Measurements from ENCODE around the gene DAP.
"Not testable (repeated sequence)": the region's sequence is repeated elsewhere in the genome, so short reads cannot be mapped to it uniquely, and the experiment has no call there.

The DAP gene

DNA sequence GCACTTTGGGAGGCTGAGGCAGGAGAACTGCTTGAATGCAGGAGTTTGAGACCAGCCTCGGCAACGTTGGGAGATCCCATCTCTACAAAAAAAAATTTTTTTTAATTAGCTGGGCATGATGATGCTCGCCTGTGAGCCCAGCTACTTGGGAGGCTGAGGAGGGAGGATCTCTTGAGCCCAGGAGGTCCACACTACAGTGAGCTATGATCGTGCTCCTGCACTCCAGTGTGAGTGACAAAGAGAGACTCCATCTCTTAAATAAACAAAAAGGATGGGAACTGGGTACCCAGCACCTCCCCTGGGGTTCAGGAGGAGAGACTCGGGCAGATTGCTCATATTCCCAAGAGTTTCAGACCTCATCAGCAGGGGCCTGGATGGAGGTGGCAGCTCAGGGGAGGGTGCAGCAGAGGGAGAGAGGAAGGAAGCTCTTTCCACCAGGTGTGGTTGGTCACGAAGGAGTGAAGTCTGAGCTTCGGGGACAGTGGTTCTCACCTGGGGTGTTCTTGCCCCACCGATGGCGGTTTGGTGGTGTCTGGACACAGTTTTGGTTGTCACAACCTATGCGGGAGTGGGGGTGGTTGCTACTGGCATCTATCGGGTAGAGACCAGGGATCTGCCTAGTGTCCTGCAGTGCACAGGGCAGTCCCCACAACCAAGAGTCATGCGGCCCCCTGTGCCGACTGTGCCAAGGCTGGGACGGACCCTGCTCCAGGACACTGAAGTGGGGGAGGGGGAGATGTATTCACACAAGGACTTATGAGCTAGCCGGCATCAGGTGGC is 124.5 kb downstream of the DAP start:
- peaks cover 0 to 6% (median 0%) of the 10 kb centered on the region in 5 donors for H3K27me3 ChIP-seq (ENCODE audit: control insufficient read depth in 5 of 5, insufficient read depth in 4 of 5, low read length in 5 of 5)
- peaks cover 0 to 8% (median 0%) of the 10 kb centered on the region in 5 donors for H3K36me3 ChIP-seq (ENCODE audit: control insufficient read depth in 5 of 5, insufficient read depth in 5 of 5, low read length in 5 of 5)
- no peaks in the 10 kb centered on the region for H3K9me3 ChIP-seq (ENCODE audit: control insufficient read depth in 5 of 5, low read length in 5 of 5)
- H3K9ac ChIP-seq (ENCODE audit: low read length in 5 of 5) = no peak overlapping the region
- H3K4me3 ChIP-seq (ENCODE audit: low read depth in 1 of 5, low read length in 5 of 5) = no peak overlapping the region
- H3K27ac ChIP-seq (ENCODE audit: low read depth, low read length) = no peak overlapping the region
- H3K4me1 ChIP-seq (ENCODE audit: control insufficient read depth in 5 of 5, insufficient read depth in 5 of 5, low read length in 5 of 5) = peaks cover 0 to 18% (median 0%) of the 10 kb centered on the region in 5 donors

DNA sequence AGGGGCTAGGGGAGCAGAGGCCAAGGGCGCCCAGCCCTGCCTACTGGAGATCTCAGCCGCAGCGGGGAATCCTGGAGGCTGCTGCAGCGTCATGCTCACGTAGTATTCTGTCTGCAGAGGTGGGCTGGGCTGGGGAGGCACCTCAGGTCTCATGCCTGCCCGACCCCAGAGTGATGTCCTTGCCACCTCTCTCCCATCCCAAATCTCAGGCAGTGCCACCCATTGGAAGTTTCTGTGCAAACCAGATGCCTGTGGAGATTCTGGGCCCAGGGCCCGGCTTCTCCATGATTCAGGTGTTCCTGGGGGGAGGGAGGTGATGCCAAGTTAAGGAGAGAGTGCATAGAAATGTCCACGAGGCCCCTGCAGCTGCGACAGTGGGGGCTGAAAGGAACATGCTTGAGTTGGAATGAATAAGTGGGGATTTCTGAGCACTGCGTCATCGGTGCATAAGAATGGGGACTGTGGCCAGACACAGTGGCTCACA is 125.1 kb downstream of the DAP start:
- H3K27ac ChIP-seq (ENCODE audit: low read depth, low read length) = no peak overlapping the region
- peaks cover 0 to 8% (median 0%) of the 10 kb centered on the region in 5 donors for H3K36me3 ChIP-seq (ENCODE audit: control insufficient read depth in 5 of 5, insufficient read depth in 5 of 5, low read length in 5 of 5)
- no peak overlapping the region for H3K9ac ChIP-seq (ENCODE audit: low read length in 5 of 5)
- H3K27me3 ChIP-seq (ENCODE audit: control insufficient read depth in 5 of 5, insufficient read depth in 4 of 5, low read length in 5 of 5) = peaks cover 0 to 7% (median 0%) of the 10 kb centered on the region in 5 donors
- H3K4me1 ChIP-seq (ENCODE audit: control insufficient read depth in 5 of 5, insufficient read depth in 5 of 5, low read length in 5 of 5) = peaks cover 0 to 24% (median 4%) of the 10 kb centered on the region in 5 donors
- H3K4me3 ChIP-seq (ENCODE audit: low read depth in 1 of 5, low read length in 5 of 5) = no peak overlapping the region
- no peaks in the 10 kb centered on the region for H3K9me3 ChIP-seq (ENCODE audit: control insufficient read depth in 5 of 5, low read length in 5 of 5)

- H3K36me3 ChIP-seq (ENCODE audit: control insufficient read depth in 5 of 5, insufficient read depth in 5 of 5, low read length in 5 of 5) = peaks cover 0 to 8% (median 0%) of the 10 kb centered on the region in 5 donors
- H3K27ac ChIP-seq (ENCODE audit: low read depth, low read length) = no peak overlapping the region
- H3K4me3 ChIP-seq (ENCODE audit: low read depth in 1 of 5, low read length in 5 of 5) = no peak overlapping the region
Observed at GRCh38 chr5:10635257-10635866, 125.7 kb downstream of the DAP start.

GRCh38 chr5:10634562-10634961 is 126.5 kb downstream of the DAP start:
- H3K4me3 ChIP-seq (ENCODE audit: low read depth in 1 of 5, low read length in 5 of 5) = no peak overlapping the region
- H3K9ac ChIP-seq (ENCODE audit: low read length in 5 of 5) = no peak overlapping the region
- peaks cover 0 to 24% (median 4%) of the 10 kb centered on the region in 5 donors for H3K4me1 ChIP-seq (ENCODE audit: control insufficient read depth in 5 of 5, insufficient read depth in 5 of 5, low read length in 5 of 5)
- no peaks in the 10 kb centered on the region for H3K9me3 ChIP-seq (ENCODE audit: control insufficient read depth in 5 of 5, low read length in 5 of 5)
- H3K27ac ChIP-seq (ENCODE audit: low read depth, low read length) = no peak overlapping the region
- H3K36me3 ChIP-seq (ENCODE audit: control insufficient read depth in 5 of 5, insufficient read depth in 5 of 5, low read length in 5 of 5) = peaks cover 0 to 8% (median 0%) of the 10 kb centered on the region in 5 donors
- peaks cover 0 to 7% (median 0%) of the 10 kb centered on the region in 5 donors for H3K27me3 ChIP-seq (ENCODE audit: control insufficient read depth in 5 of 5, insufficient read depth in 4 of 5, low read length in 5 of 5)

More at GRCh38 chr5:10635257-10635866, 125.7 kb downstream of the DAP start:
- Histone ChIP-seq H3K4me1 (ENCODE audit: control insufficient read depth in 5 of 5, insufficient read depth in 5 of 5, low read length in 5 of 5) (peaks cover 0 to 24% (median 4%) of the 10 kb centered on the region in 5 donors), H3K9ac (ENCODE audit: low read length in 5 of 5) (no peak overlapping the region), H3K27me3 (ENCODE audit: control insufficient read depth in 5 of 5, insufficient read depth in 4 of 5, low read length in 5 of 5) (peaks cover 0 to 7% (median 0%) of the 10 kb centered on the region in 5 donors), H3K9me3 (ENCODE audit: control insufficient read depth in 5 of 5, low read length in 5 of 5) (no peaks in the 10 kb centered on the region)

DNA sequence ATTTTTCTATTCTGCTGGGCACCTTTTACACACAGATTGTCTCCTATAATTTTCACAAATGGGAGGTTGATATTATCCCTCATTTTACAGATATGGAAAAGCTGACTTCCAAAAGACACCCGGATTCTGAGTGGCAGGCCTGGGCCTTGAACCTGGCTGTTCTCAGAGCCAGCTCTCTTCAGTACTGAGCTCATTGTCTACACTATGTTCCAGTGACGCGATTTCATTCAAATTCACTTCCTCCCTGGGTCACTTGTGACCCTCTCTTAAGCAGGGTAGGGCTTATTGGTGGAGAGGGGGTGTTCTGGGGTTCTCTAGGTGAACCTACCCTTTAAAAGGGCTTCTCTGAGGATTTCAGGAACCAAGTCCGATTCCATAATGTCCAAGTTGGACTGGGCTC is 127.0 kb downstream of the DAP start:
- peaks cover 0 to 8% (median 0%) of the 10 kb centered on the region in 5 donors for H3K36me3 ChIP-seq (ENCODE audit: control insufficient read depth in 5 of 5, insufficient read depth in 5 of 5, low read length in 5 of 5)
- no peaks in the 10 kb centered on the region for H3K9me3 ChIP-seq (ENCODE audit: control insufficient read depth in 5 of 5, low read length in 5 of 5)
- no peak overlapping the region for H3K9ac ChIP-seq (ENCODE audit: low read length in 5 of 5)
- H3K27ac ChIP-seq (ENCODE audit: low read depth, low read length) = no peak overlapping the region
- H3K4me3 ChIP-seq (ENCODE audit: low read depth in 1 of 5, low read length in 5 of 5) = no peak overlapping the region
- H3K4me1 ChIP-seq (ENCODE audit: control insufficient read depth in 5 of 5, insufficient read depth in 5 of 5, low read length in 5 of 5) = peaks cover 0 to 24% (median 4%) of the 10 kb centered on the region in 5 donors
- peaks cover 0 to 7% (median 0%) of the 10 kb centered on the region in 5 donors for H3K27me3 ChIP-seq (ENCODE audit: control insufficient read depth in 5 of 5, insufficient read depth in 4 of 5, low read length in 5 of 5)

- Histone ChIP-seq H3K27ac (ENCODE audit: low read depth, low read length) (no peak overlapping the region), H3K4me3 (ENCODE audit: low read depth in 1 of 5, low read length in 5 of 5) (no peak overlapping the region), H3K9me3 (ENCODE audit: control insufficient read depth in 5 of 5, low read length in 5 of 5) (no peaks in the 10 kb centered on the region), H3K9ac (ENCODE audit: low read length in 5 of 5) (no peak overlapping the region), H3K36me3 (ENCODE audit: control insufficient read depth in 5 of 5, insufficient read depth in 5 of 5, low read length in 5 of 5) (peaks cover 0 to 7% (median 0%) of the 10 kb centered on the region in 5 donors), H3K27me3 (ENCODE audit: control insufficient read depth in 5 of 5, insufficient read depth in 4 of 5, low read length in 5 of 5) (peaks cover 0 to 9% (median 0%) of the 10 kb centered on the region in 5 donors), H3K4me1 (ENCODE audit: control insufficient read depth in 5 of 5, insufficient read depth in 5 of 5, low read length in 5 of 5) (peaks cover 0 to 24% (median 4%) of the 10 kb centered on the region in 5 donors)
Observed at GRCh38 chr5:10633271-10634049, 127.6 kb downstream of the DAP start.

DNA sequence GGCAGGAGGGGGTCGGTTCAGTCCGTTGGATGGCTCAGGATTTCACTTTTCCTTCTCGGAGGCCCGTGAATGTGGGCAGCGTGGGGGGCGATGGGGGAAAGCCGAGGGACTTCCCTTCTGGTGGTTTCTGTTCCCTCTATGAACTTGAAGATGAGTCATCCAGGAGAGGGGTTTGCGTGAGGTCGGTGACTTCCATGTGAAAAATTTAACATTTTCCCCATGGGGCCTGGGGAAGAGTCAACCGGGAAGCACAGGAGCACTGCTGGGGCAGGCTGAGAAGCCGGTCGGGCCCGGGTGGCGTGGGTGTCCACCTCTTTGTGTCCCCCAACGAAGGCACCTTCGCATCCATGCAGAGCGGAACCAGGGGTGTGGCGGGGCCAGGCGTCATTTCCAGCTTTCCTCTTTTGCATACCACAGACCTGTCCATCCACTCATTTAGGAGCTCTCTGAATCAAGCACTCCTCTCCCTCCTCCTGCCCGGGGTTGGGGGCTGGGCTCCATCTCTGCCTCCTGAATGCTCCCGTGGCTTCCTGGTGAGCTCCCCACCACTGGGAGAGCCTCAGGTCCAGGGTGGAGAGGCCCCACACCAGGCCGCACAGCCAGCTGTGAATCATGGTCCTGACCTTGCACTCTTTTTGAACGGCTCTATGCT is 128.8 kb downstream of the DAP start:
- Histone ChIP-seq H3K4me3 (ENCODE audit: low read depth in 1 of 5, low read length in 5 of 5) (peak overlapping the region in 3 of 5 donors; percentile 8 to 29 (median 21)), H3K27ac (ENCODE audit: low read depth, low read length) (no peak overlapping the region), H3K4me1 (ENCODE audit: control insufficient read depth in 5 of 5, insufficient read depth in 5 of 5, low read length in 5 of 5) (peaks cover 0 to 31% (median 11%) of the 10 kb centered on the region in 5 donors), H3K9ac (ENCODE audit: low read length in 5 of 5) (no peak overlapping the region), H3K9me3 (ENCODE audit: control insufficient read depth in 5 of 5, low read length in 5 of 5) (no peaks in the 10 kb centered on the region), H3K36me3 (ENCODE audit: control insufficient read depth in 5 of 5, insufficient read depth in 5 of 5, low read length in 5 of 5) (no peaks in the 10 kb centered on the region), H3K27me3 (ENCODE audit: control insufficient read depth in 5 of 5, insufficient read depth in 4 of 5, low read length in 5 of 5) (peaks cover 0 to 9% (median 0%) of the 10 kb centered on the region in 5 donors)

DNA sequence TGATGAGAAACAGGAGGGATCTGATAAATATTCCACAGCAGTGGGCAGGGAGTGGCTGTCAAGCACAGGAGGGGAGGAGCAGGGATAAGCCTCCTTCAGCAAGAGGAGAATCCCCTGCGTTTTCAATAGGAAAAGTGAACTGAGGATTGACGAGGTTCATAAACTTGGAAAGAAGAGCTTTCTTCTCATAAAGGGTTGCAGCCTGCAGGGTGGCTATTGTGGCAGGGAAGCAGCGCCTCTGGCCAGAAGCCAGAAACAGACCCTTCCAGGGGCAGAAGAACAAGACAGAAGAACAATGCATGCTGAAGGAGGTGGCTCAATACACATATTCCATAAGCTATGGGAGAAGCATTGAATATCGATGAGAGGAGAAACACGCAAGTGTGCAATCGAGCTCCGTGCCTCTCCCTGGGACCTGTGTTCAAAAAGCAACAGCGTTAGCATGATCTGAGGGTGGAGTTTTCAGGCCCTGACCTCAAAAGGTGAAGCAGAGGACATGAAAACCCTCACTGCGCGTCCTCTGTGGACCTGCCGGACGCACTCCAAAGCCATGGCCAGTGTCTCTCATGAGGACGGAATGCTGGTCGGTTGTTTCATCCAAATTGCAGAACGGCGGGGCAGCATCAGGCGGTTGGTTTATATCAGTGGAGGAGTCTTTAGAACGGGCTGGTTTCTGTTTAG is 129.6 kb downstream of the DAP start:
- H3K9ac ChIP-seq (ENCODE audit: low read length in 5 of 5) = no peak overlapping the region
- H3K4me3 ChIP-seq (ENCODE audit: low read depth in 1 of 5, low read length in 5 of 5) = peak overlapping the region in 3 of 5 donors; percentile 3 to 29 (median 8)
- H3K27me3 ChIP-seq (ENCODE audit: control insufficient read depth in 5 of 5, insufficient read depth in 4 of 5, low read length in 5 of 5) = peaks cover 0 to 9% (median 0%) of the 10 kb centered on the region in 5 donors
- H3K4me1 ChIP-seq (ENCODE audit: control insufficient read depth in 5 of 5, insufficient read depth in 5 of 5, low read length in 5 of 5) = peaks cover 0 to 39% (median 18%) of the 10 kb centered on the region in 5 donors
- H3K27ac ChIP-seq (ENCODE audit: low read depth, low read length) = no peak overlapping the region
- H3K9me3 ChIP-seq (ENCODE audit: control insufficient read depth in 5 of 5, low read length in 5 of 5) = no peaks in the 10 kb centered on the region
- H3K36me3 ChIP-seq (ENCODE audit: control insufficient read depth in 5 of 5, insufficient read depth in 5 of 5, low read length in 5 of 5) = no peaks in the 10 kb centered on the region

DNA sequence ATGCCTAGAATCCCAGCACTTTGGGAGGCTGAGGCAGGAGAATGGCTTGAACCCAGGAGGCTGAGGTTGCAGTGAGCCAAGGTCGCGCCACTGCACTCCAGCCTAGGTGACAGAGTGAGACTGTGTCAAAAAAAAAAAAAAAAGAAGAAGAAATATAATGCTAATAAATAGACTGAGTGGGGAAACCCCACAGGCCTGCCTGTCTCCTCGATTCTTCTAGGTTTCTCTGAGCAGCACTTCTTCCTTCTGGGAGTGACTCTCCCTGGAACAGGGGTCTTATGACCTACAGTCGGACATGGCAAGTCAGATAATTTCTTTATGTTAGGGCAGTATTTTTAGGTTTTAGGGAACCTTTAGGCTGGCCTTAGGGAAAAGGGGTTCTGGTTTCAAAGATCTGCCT is 130.3 kb downstream of the DAP start:
- not testable (repeated sequence) for H3K9ac ChIP-seq (ENCODE audit: low read length in 5 of 5); H3K36me3 ChIP-seq (ENCODE audit: control insufficient read depth in 5 of 5, insufficient read depth in 5 of 5, low read length in 5 of 5); H3K9me3 ChIP-seq (ENCODE audit: control insufficient read depth in 5 of 5, low read length in 5 of 5); H3K27ac ChIP-seq (ENCODE audit: low read depth, low read length); H3K4me3 ChIP-seq (ENCODE audit: low read depth in 1 of 5, low read length in 5 of 5)
- Histone ChIP-seq H3K4me1 (ENCODE audit: control insufficient read depth in 5 of 5, insufficient read depth in 5 of 5, low read length in 5 of 5) (peaks cover 0 to 44% (median 18%) of the 10 kb centered on the region in 5 donors), H3K27me3 (ENCODE audit: control insufficient read depth in 5 of 5, insufficient read depth in 4 of 5, low read length in 5 of 5) (peaks cover 0 to 12% (median 0%) of the 10 kb centered on the region in 5 donors)
